MM.1S (cell line): ENCODE measurements around the gene ZNF197.

Experiments
- CTCF ChIP-seq: fragments of 300-600 bp; sonication (generic); IDR thresholded peaks from 2 replicates; pipeline ENCODE4 v1.5.1; 2016; ENCODE audit warnings: antibody characterized with exemption, low read length, mixed read lengths
- EZH2 ChIP-seq: fragments of 300-600 bp; sonication (generic); optimal IDR thresholded peaks from 2 replicates; pipeline ENCODE3; 2017; ENCODE audit warnings: low read depth, mild to moderate bottlenecking, antibody characterized with exemption, low read length, mixed read lengths
- EZH2phosphoT487 ChIP-seq: fragments of 300-600 bp; sonication (generic); IDR thresholded peaks from 2 replicates; pipeline ENCODE4 v1.6.1; 2018; ENCODE audit warnings: antibody characterized with exemption, low read length

GRCh38 chr3:44584646-44585501, 40.0 kb upstream of the ZNF197 start, which contains the start of gene ZNF660:
- no peak for TF ChIP-seq CTCF
- no peak for TF ChIP-seq EZH2phosphoT487
- TF ChIP-seq EZH2, result no peak
